SU-DHL-6 (cell line): ENCODE results near the gene WNT11.

ENCODE experiments used
- CTCF ChIP-seq: fragments of 200-600 bp; sonication (generic); IDR thresholded peaks from one replicate; pipeline ENCODE4 v1.5.1; 2017; ENCODE audit warnings: antibody characterized with exemption, mild to moderate bottlenecking, low read length, moderate library complexity; ENCODE audit not compliant: insufficient read depth, poor library complexity, severe bottlenecking
- EZH2phosphoT487 ChIP-seq: fragments of 200-600 bp; sonication (generic), shearing (Covaris generic); conservative IDR thresholded peaks from 2 replicates; pipeline ENCODE4 v1.6.1; 2018; ENCODE audit warnings: mild to moderate bottlenecking, antibody characterized with exemption, low read length, moderate library complexity, mixed read lengths

GRCh38 chr11:76234021-76234415 is 27.7 kb upstream of the WNT11 start:
- TF ChIP-seq EZH2phosphoT487 (no peak), CTCF (no peak)
